Midbrain (tissue), 1 donor: ENCODE data around the gene CCNH.

Experiments used
- DNase-seq: peaks from one replicate; lab custom pipeline; 2025; lab: John Stamatoyannopoulos, UW

Gene CCNH

DNA sequence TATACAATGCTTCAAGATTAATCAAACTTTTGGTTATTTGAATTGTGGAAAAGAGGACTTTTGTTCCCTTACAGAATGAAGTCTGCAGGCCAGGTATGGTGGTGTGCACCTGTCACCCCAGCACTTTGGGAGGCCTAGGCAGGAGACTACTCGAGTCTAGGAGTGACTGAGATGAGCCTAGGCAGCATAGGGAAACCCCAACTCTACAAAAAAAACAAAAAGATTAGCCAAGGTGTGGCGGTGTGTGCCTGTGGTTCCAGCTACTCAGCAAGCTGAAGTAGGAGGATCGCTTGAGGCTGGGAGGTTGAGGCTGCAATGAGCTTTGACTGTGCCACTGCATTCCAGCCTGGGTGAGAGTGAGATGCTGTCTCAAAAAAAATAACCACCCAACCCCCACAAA is 9.3 kb downstream of the CCNH start:
- no peak for DNase-seq

DNA sequence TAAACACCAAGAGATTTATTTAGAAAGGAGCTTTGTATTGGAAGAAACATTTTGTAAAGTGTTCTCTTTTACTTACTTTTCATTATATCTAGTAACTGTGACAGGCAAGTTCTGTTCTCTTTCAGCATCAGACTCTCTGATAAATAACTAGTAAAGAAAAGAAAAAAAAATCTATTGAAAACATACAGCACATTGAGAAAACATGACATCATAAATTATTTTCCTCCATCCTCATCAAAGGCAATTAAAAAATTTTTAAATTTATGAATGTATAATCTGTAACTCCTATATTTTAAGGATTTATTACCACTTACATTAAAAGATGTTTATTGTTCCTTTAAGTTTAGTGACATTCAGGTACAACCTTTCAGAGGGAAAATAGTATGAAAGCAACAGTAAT is 11.1 kb downstream of the CCNH start:
- DNase-seq = no peak

DNA sequence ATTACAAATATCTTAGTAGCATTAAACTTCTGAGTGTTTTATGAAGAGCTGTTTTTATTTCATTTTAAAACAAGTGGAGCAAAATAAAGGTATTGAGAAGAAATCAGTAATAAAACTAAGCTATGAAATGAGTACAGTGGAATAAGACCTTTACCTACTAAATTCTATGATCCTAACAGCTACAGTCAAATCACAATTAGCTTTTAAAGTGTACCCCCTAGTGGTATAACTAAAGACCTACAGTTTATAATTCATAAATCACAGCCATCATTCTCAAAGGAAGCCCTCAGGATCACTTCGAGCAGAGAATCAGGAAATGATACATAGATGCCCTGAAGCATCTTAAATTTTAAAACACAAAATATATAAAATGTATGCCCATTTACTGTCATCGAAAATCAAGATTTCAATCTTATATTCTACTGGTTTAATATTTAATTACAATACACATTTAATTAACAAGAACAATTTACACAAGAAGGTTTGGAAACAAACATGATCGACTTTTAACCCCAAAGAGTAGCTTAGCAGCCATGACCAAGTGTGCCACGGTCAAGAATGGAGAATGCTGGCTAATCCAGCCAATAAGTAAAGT is 12.3 kb downstream of the CCNH start:
- no peak for DNase-seq

DNA sequence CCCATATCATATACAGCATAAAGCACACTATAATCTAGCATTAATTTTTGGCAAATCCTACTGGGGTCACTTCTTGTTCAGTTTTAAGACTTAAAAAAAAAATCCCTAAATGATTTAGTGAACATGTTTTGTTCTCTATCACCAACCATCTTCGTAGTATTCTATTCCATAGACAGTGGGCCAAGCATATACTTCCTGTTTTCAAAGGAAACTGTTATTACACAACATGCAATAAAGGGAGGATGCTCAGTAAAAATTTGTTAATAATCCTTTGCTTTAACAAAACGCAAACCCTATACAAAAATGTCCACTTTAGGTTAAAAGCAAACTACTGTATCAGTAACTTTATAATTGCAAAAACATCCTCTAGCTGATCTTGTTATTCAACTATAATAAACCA is 13.0 kb downstream of the CCNH start:
- no peak for DNase-seq

DNA sequence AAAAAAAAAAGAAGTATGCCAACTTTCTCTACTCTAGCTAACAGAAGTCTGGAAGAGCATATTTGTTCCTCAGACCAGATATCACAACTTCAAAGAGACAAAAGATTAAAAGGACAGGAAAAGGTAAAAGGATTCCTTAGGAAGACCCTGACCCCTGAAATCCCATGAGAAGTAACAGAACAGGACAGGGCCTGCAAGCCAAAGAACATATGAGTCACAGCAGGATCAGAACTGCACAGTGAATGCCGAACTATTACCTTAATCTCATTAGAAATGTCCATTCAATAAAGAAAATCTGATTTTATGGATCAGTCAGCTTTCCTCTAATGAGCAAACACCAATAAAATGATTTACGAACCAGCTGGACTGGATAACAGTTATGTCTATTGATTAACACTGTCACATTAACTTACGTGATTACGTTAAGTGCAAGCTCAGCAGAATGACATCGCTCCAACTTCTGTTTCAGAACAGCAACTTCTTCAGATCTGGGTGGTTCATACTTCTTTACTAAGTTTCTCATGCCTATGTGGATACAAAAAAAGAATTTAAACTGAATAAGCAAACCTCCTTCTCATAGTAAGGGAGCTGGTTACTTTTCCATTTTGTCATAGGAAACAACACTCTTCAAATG is 13.6 kb downstream of the CCNH start:
- no peak for DNase-seq

DNA sequence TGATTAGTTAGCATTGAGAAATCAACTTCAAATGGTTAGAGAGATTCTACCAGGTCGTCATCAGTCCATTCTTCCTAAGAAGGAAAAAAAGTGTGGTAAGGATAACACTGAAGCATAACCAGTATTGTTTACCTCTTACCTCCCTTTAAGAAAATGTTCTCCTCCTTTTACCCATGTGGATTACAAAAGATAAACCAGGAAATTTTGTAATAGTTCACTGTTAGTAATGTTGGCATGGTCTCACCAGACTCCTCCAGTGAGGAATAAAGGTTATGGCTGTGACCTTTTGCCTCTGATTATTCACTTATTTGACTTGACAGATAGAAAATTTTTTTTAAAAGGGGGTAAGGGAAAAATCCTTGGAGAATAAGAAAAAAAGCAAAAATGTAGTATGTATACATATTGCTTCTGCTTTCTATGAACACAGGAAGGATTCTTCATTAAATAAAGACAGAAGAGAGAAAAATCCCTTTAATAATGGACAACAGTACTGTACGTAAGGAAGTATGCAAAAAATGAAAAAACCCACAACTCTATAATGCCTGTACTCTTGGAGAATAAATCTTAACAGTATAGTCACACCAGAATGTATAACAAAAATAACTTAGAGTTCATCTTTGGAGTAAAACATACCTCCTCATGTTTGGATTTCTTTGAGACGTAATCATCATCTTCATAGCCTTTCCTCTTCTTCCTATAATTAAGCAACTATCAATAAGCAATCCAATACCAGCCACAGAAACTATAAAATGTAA is 18.1 kb downstream of the CCNH start:
- no peak for DNase-seq

DNA sequence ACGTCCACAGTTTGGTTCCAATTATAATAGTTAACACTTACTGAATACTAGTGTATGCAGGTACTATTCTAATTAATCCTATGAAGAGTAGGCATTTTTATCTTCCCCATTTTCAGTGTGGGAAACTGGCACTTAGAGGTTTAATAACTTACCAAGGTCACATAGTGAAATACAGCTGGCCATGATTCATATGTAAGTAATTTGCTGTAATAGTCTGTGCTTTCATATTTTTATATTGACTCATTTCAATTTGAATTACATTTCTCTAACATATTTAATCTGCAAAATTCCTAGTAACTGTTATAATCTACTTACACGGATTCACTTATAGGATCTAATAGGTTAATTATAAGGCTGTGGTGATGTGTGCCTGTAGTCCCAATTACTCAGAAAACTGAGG is 19.4 kb downstream of the CCNH start:
- DNase-seq = no peak

DNA sequence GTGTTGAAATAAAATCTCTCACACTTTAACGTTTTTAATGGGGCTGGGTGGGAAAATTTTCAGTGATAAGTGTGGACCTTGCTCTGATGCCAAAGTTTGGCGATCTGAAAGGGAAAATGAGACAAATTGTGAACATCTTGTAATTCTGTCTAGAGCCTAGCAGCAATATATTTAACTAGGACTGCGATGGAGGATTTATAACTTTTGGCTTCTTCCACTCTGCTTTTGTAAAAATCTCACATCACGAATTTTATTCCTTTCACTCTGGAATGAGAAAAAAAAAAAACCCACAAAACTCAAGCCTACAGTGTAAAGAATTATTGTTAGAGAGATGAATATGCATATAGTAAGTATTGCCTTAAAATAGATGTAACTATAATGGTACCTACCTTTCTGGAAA is 19.9 kb downstream of the CCNH start:
- DNase-seq = no peak

DNA sequence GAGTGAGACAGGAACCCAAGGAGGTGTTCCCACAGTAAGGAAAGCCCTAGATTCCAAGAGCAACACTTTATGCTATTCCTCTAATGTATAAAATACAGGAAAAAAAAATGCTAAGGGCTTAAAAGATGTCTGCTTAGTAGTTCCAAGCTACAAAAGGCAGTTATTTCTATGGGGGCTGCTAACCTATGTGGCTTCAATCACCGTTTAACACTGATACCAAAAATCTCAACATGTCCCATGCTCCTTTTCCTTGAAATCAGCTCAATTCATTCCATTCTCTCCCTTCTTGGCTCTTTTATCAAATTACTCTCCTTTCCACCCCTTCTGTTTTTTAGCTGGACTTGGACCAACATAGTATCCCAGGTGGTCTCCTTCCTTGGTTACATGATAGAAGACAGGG is 20.6 kb downstream of the CCNH start:
- no peak for DNase-seq

DNA sequence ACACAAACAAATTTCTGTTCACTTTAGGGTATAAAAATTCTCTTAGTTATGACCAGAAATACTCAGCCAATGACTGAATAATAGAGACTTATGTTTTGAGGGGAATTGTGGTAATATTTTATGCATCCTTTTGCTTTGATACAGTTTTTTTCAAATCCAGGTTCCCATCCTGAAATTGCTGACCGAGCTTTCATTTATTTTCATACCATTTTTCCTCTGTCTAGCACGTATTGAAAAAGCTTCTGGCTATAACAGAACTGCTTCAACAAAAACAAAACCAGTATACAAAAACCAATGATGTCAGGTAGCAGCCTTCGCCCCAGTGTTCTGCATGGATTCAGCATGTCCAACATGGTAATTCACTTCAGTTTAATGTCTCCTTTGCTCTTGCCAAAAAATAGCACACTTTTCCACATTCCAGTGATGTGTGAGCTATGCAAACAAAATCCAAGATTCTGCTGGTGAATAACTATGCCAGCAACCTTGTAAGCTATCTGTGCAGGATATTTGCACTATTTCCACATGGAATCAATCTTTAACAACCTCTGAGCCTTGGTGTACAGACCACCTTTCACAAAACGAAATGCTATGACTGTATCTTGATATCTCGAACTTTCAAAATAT is 22.0 kb downstream of the CCNH start:
- no peak for DNase-seq

DNA sequence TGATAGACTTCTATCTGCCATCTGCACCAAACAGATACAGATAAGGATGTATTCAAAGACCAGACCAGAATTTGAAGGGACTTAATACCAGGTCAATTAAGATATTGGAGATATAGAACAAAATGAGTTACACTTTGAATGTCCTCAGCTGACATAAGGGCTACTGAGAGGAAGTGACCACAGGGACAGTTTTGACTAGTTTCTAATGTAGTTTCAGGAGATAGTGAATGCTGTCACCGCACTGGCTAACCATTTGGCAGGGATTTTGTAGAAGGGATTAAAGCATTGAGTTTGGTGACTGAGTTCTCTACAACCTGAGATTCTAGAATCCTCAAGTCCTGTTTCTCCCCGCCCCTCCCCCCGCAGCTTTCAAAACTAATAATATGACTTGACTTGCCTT is 22.7 kb downstream of the CCNH start:
- no peak for DNase-seq

DNA sequence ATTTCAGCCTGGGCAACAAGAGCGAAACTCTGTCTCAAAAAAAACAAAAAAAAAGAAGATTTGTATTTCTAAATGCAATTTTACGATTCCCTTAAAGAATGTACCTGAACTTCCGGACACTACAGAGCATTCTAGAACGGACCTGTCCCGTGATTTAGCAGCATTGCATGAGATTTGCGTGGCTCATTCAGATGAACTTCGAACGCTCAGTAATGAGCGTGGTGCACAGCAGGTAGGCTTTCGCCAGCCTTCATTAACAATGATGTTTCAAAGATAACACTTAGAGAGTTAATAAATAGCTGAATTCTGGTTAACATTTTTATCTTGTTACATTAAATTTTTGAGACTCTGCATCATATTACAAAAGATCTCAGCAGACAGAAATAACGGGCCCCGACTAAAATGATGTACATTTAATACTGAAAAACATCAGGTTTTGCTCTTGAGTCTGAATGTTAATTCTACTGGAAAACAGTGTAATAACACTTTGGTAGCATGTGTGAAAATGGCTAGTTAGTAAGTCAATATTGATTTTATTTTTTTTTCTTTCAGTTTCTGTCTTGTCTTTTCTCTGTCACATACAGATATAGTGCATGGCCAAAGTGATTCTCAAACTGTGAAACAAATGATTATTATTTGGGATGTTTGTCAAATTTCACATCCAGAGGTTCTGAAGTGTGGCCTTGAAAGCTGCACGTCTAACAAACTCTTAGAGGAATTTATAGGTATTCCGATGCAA is 23.3 kb downstream of the CCNH start:
- DNase-seq = no peak

DNA sequence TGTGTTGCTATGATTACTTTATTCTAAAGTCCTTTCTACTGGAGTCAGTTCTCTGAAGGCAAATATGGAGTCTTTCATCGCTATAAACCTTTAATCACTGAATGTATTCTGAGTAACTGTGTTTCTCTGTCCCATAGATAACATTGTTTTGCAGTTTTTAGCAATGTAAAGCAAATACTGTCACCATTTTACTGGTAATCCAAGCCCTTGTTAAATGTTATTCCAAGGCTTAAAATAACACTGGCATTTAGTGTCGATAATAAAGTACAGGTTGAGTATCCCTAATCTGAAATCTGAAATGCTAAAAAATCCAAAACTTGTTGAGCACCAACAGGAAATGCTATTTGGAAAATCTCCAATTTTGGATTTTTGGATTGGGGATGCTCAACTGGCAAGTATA is 24.6 kb downstream of the CCNH start:
- no peak for DNase-seq

DNA sequence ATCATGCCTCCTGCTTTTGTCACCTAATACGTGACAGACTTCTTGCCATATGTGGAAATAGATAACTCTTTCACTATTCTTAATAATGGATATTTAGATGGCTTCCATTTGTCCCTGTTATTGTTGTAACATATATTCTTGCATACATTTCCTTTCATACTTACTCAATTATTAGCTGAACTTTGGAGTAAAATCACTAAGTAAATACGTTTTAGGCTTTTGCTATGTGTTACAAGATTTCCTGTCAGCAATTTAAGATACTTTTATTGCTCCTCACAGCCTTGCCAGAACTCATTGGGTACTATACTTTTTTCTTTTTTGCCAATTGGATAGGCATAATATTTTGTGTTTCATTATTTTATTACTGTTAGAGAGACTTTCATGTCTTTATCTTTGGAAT is 26.9 kb downstream of the CCNH start:
- DNase-seq = no peak

DNA sequence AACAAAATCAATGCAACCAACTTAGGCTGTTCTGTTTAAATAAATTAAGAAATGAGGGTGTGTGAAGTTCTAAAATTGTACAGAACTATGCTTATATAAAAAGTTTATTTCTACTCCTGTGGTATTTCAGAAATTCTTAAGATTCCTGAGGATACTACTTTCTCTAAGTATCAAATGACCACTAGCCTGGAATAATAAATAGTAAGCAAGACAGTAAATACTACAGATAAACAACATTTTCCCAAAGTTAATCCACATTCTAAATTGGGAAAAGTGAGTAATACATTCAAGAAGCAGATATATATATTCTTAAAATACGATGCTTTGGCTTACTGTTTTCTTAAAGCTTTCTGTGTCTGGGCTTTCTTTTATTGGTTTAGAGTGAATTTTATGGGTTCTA is 29.5 kb downstream of the CCNH start:
- DNase-seq = no peak

DNA sequence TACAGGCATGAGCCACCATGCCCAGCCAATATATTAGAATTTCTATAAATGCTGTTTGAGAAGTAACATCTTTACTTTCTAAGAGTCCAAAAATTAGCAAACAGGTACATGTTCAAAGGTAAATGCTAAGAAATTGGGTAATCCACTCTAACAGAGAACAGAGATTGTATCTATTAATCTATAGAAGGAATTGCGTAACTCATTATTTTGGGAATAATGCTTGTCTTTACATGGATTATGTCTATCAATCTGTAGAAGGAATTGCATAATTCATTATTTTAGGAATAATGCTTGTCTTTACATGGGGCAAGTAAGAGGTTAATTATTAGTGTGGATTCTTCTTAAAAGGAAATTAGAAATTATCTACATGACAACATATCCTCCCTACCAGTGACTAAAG is 30.5 kb downstream of the CCNH start:
- DNase-seq = no peak

DNA sequence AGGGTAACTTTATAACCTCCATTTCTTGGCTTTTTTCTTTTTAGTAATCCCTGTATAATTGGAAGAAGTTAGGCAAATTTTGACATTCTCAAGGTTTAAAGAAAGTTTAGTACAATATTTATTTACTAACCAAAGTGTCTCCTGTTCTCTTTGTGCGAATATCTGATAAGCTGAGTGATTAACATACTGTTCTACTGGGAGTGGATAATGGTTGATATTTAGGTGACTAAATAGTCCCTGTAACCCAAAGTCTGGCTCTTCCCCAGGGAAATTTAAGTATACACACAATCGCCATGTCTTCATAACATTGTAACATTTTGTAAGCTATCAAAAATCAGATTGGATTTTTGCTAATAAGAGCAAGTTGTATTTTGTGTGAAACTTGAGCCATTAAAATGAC is 40.0 kb downstream of the CCNH start:
- no peak for DNase-seq

DNA sequence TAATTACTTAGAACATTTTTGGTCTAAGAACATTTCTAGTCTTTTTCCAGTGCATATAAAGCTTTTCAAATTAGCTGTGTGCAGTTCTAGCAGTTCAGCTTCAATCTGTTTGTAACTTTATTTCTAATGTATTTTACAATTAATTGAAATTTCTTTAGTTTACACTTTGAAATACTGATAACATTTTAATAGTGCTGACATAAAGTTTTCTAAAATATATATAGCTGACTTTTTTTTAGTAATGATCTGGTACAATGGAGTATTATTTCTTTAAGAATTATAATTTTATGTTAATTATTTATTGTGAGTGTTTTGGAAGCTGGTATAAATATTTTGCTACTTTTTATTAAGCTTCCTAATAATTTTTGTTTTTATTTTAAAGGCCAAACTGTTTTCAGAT is 43.3 kb downstream of the CCNH start:
- no peak for DNase-seq

DNA sequence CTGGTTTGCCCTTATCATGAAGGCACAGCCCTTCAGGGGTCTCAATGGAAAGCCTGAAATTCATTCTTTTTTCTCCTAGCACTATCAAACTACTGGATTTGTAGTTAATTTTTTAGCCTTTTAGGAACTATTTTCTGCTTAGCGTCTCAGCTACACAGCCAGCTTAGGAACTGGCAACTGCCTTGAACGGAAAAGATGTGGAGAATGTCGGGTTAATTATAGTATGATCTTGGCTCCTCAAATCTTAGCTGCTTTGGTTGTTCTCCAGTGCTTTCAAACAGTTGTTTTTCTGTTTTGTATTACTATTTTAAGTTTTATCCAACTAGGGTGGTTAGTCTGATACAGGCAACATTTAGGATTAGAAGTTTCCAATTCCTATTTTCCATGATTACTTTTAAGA is 44.1 kb downstream of the CCNH start:
- no peak for DNase-seq

DNA sequence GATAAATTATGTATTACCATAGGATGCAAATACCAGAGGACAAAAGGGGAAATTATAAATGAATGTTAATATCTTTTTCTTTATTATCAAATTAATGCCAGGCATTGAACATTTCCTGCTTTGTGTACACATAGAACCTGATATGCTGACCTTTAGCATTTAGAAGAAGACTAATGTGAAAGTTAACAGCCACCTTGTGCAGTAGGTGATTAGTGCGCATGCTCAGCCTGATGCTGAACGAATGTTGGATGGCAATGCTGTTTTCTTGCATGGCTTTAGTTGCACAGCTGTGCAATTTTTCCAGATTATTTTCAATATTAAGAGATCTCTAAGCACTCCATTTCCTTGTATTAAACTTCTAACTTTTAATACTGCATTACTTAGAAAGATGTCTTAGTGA is 45.5 kb downstream of the CCNH start:
- no peak for DNase-seq

DNA sequence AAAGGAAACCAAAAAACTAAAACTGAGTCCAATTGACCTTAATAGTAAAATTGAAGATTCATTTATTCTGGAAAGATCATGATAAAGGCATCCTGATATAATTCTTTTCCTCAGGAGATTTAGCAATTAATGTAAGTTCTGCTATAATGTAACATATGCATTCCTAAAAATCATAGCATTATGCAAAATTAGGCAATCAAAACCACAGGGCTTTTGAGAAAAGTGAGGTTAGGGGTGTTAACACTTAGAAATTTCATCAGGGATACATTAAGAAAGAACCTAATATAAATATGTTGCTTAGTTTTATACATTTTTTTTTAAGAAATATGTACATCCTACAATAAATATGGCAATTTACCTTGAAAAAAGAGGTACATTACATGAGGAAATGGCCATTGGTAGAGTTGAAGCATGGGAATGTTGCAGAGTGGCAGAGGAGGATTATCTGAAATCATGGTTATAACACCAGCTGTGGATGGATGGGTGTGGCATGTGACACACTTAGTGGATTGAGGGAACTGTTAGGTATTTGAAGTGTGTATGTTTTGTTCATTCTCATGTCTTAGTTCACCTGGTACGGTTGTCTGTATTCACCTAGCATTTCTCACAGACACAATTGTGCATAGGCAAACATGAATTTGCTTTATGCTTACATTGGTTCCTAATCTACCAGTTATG is 51.1 kb downstream of the CCNH start:
- DNase-seq = no peak

DNA sequence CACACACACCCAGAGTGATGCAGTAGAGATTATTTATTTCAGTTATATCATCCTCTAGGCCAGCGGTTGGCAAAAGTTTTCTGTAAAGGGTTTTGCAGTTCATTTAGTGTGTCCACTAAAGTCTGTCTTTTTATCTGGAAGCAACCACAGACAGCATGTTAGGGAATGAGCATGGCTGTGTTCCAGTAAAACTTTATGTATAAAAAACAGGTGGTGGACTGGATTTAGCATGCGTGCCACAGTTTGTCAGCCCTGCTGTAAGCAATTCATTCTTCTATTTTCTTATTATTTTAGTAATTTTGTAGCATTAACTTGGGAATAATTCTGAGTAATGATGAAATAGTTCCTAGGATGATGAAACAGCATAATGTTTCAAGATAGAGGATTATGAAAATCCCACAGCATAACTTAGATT is 51.7 kb downstream of the CCNH start:
- no peak for DNase-seq
